HFF-Myc (cell line): ENCODE results near the gene NELFB.

Source experiments
- DNase-seq: peaks from one replicate; pipeline ENCODE4 v3.0.0-alpha.2; 2011; ENCODE audit warnings: low read depth; ENCODE audit errors: extremely low read depth
- H3K4me3 ChIP-seq: replicated peaks from 2 replicates; pipeline ENCODE4 v1.5.1; 2011; ENCODE audit warnings: low read depth, mild to moderate bottlenecking, control low read depth, low read length
- TF ChIP-seq, protein P1 (sequence below): IDR thresholded peaks from 2 replicates; pipeline ENCODE4 v1.5.1; 2012; ENCODE audit warnings: mild to moderate bottlenecking, low read depth, low read length, control low read depth; ENCODE audit errors: missing control alignments

The NELFB gene

GRCh38 chr9:137279741-137280473 is 24.8 kb downstream of the NELFB start:
- H3K4me3 ChIP-seq: no peak overlapping the region; the same call in 1 of the 2 replicates
- TF ChIP-seq, protein P1, sequence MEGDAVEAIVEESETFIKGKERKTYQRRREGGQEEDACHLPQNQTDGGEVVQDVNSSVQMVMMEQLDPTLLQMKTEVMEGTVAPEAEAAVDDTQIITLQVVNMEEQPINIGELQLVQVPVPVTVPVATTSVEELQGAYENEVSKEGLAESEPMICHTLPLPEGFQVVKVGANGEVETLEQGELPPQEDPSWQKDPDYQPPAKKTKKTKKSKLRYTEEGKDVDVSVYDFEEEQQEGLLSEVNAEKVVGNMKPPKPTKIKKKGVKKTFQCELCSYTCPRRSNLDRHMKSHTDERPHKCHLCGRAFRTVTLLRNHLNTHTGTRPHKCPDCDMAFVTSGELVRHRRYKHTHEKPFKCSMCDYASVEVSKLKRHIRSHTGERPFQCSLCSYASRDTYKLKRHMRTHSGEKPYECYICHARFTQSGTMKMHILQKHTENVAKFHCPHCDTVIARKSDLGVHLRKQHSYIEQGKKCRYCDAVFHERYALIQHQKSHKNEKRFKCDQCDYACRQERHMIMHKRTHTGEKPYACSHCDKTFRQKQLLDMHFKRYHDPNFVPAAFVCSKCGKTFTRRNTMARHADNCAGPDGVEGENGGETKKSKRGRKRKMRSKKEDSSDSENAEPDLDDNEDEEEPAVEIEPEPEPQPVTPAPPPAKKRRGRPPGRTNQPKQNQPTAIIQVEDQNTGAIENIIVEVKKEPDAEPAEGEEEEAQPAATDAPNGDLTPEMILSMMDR: no peak
- no peak for DNase-seq

- DNase-seq: no peak
- H3K4me3 ChIP-seq: no peak overlapping the region; the same call in 1 of the 2 replicates
- TF ChIP-seq, protein P1: no peak
Observed at GRCh38 chr9:137280474-137281344, 25.6 kb downstream of the NELFB start.

- TF ChIP-seq, protein P1: no peak
- no peak overlapping the region for H3K4me3 ChIP-seq
- DNase-seq: no peak
Observed at GRCh38 chr9:137281345-137282116, 26.4 kb downstream of the NELFB start.

GRCh38 chr9:137286975-137287383 is 31.9 kb downstream of the NELFB start:
- no peak overlapping the region for H3K4me3 ChIP-seq
- no peak for DNase-seq
- TF ChIP-seq, protein P1: peak; percentile 66

GRCh38 chr9:137293094-137293481 is 38.0 kb downstream of the NELFB start:
- no peak overlapping the region for H3K4me3 ChIP-seq
- TF ChIP-seq, protein P1: no peak
- DNase-seq: no peak

DNA sequence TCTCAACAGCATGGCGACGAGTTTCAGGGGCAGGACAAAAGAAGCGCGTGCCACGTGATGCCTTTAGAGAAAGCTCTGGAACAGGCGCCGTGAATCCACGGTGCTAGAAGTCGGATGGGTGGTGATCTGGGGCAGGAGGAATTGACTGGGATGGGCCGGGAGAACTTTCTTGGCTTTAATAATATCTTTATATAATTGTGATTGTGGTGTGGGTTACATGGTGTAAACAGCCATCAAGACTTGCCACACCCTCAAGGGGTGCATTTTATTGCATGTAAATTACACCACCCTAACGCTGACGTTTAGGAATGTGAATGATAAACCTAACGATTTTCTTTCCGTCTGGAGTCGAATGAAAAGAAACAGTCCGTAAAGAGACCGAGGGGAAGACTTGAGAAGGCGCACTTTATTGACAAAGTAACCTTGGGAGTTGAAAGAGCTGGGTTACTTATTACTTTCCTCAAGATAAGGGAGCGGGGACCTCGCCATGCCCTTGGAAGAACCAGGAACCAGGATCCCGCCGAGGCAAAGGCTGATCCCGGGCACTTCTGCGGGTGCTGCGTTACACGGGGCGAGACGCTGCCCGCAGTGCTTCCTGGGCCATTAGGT is 38.5 kb downstream of the NELFB start:
- TF ChIP-seq, protein P1: no peak
- no peak for DNase-seq
- H3K4me3 ChIP-seq: no peak overlapping the region
